ENCODE measurements around the gene LTO1.

DNA sequence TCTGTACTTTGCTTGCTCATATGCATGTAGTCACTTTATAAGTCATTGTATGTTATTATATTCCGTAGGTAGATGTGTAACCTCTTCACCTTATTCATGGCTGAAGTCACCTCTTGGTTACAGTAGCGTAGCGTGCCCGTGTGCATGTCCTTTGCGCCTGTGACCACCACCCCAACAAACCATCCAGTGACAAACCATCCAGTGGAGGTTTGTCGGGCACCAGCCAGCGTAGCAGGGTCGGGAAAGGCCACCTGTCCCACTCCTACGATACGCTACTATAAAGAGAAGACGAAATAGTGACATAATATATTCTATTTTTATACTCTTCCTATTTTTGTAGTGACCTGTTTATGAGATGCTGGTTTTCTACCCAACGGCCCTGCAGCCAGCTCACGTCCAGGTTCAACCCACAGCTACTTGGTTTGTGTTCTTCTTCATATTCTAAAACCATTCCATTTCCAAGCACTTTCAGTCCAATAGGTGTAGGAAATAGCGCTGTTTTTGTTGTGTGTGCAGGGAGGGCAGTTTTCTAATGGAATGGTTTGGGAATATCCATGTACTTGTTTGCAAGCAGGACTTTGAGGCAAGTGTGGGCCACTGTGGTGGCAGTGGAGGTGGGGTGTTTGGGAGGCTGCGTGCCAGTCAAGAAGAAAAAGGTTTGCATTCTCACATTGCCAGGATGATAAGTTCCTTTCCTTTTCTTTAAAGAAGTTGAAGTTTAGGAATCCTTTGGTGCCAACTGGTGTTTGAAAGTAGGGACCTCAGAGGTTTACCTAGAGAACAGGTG, 23.1 kb downstream of the LTO1 start:
- TF ChIP-seq, protein P1, sequence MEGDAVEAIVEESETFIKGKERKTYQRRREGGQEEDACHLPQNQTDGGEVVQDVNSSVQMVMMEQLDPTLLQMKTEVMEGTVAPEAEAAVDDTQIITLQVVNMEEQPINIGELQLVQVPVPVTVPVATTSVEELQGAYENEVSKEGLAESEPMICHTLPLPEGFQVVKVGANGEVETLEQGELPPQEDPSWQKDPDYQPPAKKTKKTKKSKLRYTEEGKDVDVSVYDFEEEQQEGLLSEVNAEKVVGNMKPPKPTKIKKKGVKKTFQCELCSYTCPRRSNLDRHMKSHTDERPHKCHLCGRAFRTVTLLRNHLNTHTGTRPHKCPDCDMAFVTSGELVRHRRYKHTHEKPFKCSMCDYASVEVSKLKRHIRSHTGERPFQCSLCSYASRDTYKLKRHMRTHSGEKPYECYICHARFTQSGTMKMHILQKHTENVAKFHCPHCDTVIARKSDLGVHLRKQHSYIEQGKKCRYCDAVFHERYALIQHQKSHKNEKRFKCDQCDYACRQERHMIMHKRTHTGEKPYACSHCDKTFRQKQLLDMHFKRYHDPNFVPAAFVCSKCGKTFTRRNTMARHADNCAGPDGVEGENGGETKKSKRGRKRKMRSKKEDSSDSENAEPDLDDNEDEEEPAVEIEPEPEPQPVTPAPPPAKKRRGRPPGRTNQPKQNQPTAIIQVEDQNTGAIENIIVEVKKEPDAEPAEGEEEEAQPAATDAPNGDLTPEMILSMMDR (IDR thresholded peaks at IDR 0.05; ENCODE audit: insufficient read depth, low read length), result no peak
- TF ChIP-seq SPI1 (IDR thresholded peaks at IDR 0.05; ENCODE audit: borderline replicate concordance, low read depth) (no peak), POLR2AphosphoS5 (IDR thresholded peaks at IDR 0.05; ENCODE audit: low read depth) (no peak)
- TF ChIP-seq, protein P2, sequence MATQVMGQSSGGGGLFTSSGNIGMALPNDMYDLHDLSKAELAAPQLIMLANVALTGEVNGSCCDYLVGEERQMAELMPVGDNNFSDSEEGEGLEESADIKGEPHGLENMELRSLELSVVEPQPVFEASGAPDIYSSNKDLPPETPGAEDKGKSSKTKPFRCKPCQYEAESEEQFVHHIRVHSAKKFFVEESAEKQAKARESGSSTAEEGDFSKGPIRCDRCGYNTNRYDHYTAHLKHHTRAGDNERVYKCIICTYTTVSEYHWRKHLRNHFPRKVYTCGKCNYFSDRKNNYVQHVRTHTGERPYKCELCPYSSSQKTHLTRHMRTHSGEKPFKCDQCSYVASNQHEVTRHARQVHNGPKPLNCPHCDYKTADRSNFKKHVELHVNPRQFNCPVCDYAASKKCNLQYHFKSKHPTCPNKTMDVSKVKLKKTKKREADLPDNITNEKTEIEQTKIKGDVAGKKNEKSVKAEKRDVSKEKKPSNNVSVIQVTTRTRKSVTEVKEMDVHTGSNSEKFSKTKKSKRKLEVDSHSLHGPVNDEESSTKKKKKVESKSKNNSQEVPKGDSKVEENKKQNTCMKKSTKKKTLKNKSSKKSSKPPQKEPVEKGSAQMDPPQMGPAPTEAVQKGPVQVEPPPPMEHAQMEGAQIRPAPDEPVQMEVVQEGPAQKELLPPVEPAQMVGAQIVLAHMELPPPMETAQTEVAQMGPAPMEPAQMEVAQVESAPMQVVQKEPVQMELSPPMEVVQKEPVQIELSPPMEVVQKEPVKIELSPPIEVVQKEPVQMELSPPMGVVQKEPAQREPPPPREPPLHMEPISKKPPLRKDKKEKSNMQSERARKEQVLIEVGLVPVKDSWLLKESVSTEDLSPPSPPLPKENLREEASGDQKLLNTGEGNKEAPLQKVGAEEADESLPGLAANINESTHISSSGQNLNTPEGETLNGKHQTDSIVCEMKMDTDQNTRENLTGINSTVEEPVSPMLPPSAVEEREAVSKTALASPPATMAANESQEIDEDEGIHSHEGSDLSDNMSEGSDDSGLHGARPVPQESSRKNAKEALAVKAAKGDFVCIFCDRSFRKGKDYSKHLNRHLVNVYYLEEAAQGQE (IDR thresholded peaks at IDR 0.05; ENCODE audit: insufficient replicate concordance, low read depth), result no peak

All from HL-60 (cell line).